Measurements from ENCODE around the gene RCAN2. TPM values are rescaled to one million over a fixed set of nuclear protein-coding genes. Genes with fewer than 3 reads are reported as not detected.

The RCAN2 gene
- total and polyA plus RNA-seq, 10 donors: 2.4 to 15.7 (median 7.2) TPM

GRCh38 chr6:46174904-46175303, 316.3 kb downstream of the RCAN2 start:
- Histone ChIP-seq H3K27me3 (replicated peaks in 1 of 7) (peaks cover 0 to 21% (median 11%) of the 10 kb centered on the region in 7 donors), H3K36me3 (no peaks in the 10 kb centered on the region), H3K27ac (peak overlapping the region in 5 of 8 donors; percentile 11 to 73 (median 63)), H3K4me3 (no peak overlapping the region), H3K4me1 (peaks cover 0 to 25% (median 14%) of the 10 kb centered on the region in 6 donors), H3K9me3 (no peaks in the 10 kb centered on the region)
- TF ChIP-seq POLR2A (IDR thresholded peaks at IDR 0.05) (no peak), POLR2AphosphoS5 (IDR thresholded peaks at IDR 0.05) (no peak), CTCF (IDR thresholded peaks at IDR 0.05 in 8 of 11, conservative IDR thresholded peaks at IDR 0.05 in 3 of 11) (no peak)
- intact Hi-C loops (cut with DNase I; ENCODE audit: low total_unique reads): no loop called here
- DNase-seq: no peak
- WGBS, 5 donors: 60 to 75% (median 65%) methylated on average over 3 of the region's 3 CpGs

GRCh38 chr6:46172176-46172575, 319.1 kb downstream of the RCAN2 start:
- Histone ChIP-seq H3K9me3 (no peaks in the 10 kb centered on the region), H3K27ac (no peak overlapping the region), H3K4me3 (no peak overlapping the region), H3K4me1 (peaks cover 0 to 31% (median 14%) of the 10 kb centered on the region in 6 donors), H3K36me3 (no peaks in the 10 kb centered on the region), H3K27me3 (replicated peaks in 1 of 7) (peaks cover 0 to 26% (median 11%) of the 10 kb centered on the region in 7 donors)
- WGBS, 5 donors: 82 to 95% (median 89%) methylated on average over 4 of the region's 4 CpGs
- TF ChIP-seq POLR2AphosphoS5 (IDR thresholded peaks at IDR 0.05) (no peak), POLR2A (IDR thresholded peaks at IDR 0.05) (no peak), CTCF (IDR thresholded peaks at IDR 0.05 in 8 of 11, conservative IDR thresholded peaks at IDR 0.05 in 3 of 11) (no peak)
- intact Hi-C loops (cut with DNase I; ENCODE audit: low total_unique reads): no loop called here
- DNase-seq: no peak

Other genes with a start within 250 kb of the RCAN2 start
- gene CYP39A1, start 161.4 kb upstream of the RCAN2 start, total RNA-seq: 1 to 10 TPM in 3 of 7 donors, under 1 TPM in 4; 0.77 to 2.8 (median 0.97) TPM
- gene CYP39A1, start 161.4 kb upstream of the RCAN2 start, polyA plus RNA-seq: 1 to 10 TPM in 1 of 3 donors, under 1 TPM in 2; 0.39 to 1.2 (median 0.77) TPM
- 10 to 100 TPM in 5 of 7 donors, 1 to 10 TPM in 2; 9.2 to 17.8 (median 11.3) TPM for gene SLC25A27, start 161.5 kb upstream of the RCAN2 start, total RNA-seq
- gene SLC25A27, start 161.5 kb upstream of the RCAN2 start, polyA plus RNA-seq: 10 to 100 TPM in 1 of 3 donors, 1 to 10 TPM in 2; 4.3 to 10.3 (median 7.9) TPM
- gene TDRD6, start 196.4 kb upstream of the RCAN2 start, total RNA-seq: under 1 TPM; 0.17 to 0.98 (median 0.60) TPM
- gene TDRD6, start 196.4 kb upstream of the RCAN2 start, polyA plus RNA-seq: under 1 TPM; 0.09 to 0.26 (median 0.24) TPM
- gene PLA2G7, start 243.9 kb upstream of the RCAN2 start, total RNA-seq: 10 to 100 TPM; 19.1 to 47.9 (median 30.1) TPM
- 10 to 100 TPM in 2 of 3 donors, 1 to 10 TPM in 1; 8.9 to 17.6 (median 15.7) TPM for gene PLA2G7, start 243.9 kb upstream of the RCAN2 start, polyA plus RNA-seq